ENCODE measurements around the gene SPAG9.

DNA sequence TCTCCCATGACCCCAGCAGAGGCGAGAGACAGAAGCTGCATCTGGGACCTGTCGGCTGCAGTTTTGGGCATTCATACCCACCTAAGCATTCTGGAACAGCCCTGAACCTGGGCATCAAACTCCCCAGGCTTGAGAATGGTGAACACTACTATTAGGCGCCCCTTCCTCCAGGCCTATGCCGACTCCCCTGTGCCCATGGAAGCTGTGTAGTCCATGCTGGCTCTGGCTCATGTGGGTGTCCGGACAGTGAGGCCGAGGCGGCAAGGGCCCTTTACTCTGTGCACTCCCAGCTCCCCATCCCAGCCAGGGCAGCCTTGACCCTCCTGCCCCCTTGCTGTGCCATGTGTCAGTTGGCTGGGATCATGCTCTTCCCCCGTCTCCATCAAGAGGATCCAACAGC is 165.5 kb downstream of the SPAG9 start:
- TF ChIP-seq, protein P1, sequence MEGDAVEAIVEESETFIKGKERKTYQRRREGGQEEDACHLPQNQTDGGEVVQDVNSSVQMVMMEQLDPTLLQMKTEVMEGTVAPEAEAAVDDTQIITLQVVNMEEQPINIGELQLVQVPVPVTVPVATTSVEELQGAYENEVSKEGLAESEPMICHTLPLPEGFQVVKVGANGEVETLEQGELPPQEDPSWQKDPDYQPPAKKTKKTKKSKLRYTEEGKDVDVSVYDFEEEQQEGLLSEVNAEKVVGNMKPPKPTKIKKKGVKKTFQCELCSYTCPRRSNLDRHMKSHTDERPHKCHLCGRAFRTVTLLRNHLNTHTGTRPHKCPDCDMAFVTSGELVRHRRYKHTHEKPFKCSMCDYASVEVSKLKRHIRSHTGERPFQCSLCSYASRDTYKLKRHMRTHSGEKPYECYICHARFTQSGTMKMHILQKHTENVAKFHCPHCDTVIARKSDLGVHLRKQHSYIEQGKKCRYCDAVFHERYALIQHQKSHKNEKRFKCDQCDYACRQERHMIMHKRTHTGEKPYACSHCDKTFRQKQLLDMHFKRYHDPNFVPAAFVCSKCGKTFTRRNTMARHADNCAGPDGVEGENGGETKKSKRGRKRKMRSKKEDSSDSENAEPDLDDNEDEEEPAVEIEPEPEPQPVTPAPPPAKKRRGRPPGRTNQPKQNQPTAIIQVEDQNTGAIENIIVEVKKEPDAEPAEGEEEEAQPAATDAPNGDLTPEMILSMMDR (IDR thresholded peaks at IDR 0.05) = no peak
- TF ChIP-seq POLR2A (IDR thresholded peaks at IDR 0.05) = no peak
- TF ChIP-seq POLR2AphosphoS5 (IDR thresholded peaks at IDR 0.05) = no peak

Data from sigmoid colon (tissue), 4 donors.